Esophagus muscularis mucosa (tissue), 3 donors: ENCODE data around the gene ZBED6.

Experiments used
- POLR2A ChIP-seq: fragments of 450-650 bp; IDR thresholded peaks from one replicate; pipeline ENCODE4 v1.6.1; 2017; ENCODE audit warnings: antibody characterized with exemption, moderate library complexity, mild to moderate bottlenecking, low read depth
- TF ChIP-seq, protein P1 (sequence below), 3 experiments: fragments of 200-600 bp in 2 of 3; fragments of 450-650 bp in 1 of 3; sonication (generic) in 2 of 3; IDR thresholded peaks; one replicate each; pipeline ENCODE4 v1.5.1; 2017 to 2019; ENCODE audit warnings: antibody characterized with exemption in 3 of 3, mild to moderate bottlenecking in 2 of 3, moderate library complexity in 1 of 3

GRCh38 chr1:203796236-203796605 lies 798 bp downstream of the ZBED6 start:
- TF ChIP-seq, protein P1, sequence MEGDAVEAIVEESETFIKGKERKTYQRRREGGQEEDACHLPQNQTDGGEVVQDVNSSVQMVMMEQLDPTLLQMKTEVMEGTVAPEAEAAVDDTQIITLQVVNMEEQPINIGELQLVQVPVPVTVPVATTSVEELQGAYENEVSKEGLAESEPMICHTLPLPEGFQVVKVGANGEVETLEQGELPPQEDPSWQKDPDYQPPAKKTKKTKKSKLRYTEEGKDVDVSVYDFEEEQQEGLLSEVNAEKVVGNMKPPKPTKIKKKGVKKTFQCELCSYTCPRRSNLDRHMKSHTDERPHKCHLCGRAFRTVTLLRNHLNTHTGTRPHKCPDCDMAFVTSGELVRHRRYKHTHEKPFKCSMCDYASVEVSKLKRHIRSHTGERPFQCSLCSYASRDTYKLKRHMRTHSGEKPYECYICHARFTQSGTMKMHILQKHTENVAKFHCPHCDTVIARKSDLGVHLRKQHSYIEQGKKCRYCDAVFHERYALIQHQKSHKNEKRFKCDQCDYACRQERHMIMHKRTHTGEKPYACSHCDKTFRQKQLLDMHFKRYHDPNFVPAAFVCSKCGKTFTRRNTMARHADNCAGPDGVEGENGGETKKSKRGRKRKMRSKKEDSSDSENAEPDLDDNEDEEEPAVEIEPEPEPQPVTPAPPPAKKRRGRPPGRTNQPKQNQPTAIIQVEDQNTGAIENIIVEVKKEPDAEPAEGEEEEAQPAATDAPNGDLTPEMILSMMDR (IDR thresholded peaks at IDR 0.05) = no peak
- TF ChIP-seq POLR2A = no peak
